ENCODE data around the gene EYA4.

GRCh38 chr6:133392015-133392414 lies 150.9 kb downstream of the EYA4 start:
- no peak for TF ChIP-seq EP300 (IDR thresholded peaks at IDR 0.05)
- TF ChIP-seq CTCF (IDR thresholded peaks at IDR 0.05), result no peak
